ENCODE measurements around the gene RPS8.

- TF ChIP-seq CTCF (IDR thresholded peaks at IDR 0.05; ENCODE audit: poor library complexity) (no peak), EZH2 (IDR thresholded peaks at IDR 0.05; ENCODE audit: borderline replicate concordance) (no peak), EZH2phosphoT487 (IDR thresholded peaks at IDR 0.05; ENCODE audit: low read depth, severe bottlenecking, unreplicated experiment) (no peak)
These were observed 790 bp downstream of the RPS8 start for GRCh38 chr1:44775930-44776729.
